Mesenteric fat pad (tissue), 1 donor: ENCODE results near the gene ADIPOQ. TPM values are rescaled to one million over a fixed set of nuclear protein-coding genes. Genes with fewer than 3 reads are reported as not detected.
"Not testable (repeated sequence)": the region's sequence is repeated elsewhere in the genome, so short reads cannot be mapped to it uniquely, and the experiment has no call there.

Experiments
- DNase-seq: peaks from one replicate; pipeline ENCODE4 v3.0.0-alpha.2; 2020; ENCODE audit warnings: low spot score
- total RNA-seq: library from RNA; stranded (reverse); fragmentation: NEBNext Ultra II Directional; extraction: Animal tissue kit (Norgen Biotek cat#: 25700); gene quantifications from one replicate; pipeline ENCODE4 v1.2.1, GENCODE V29; 2021
- donor health status: DM: yes; HTN: yes; CAD: no.

The ADIPOQ gene
- total RNA-seq, 1 donor from 2014 or later: 1,676 TPM

GRCh38 chr3:186826410-186826975 is 16.0 kb upstream of the ADIPOQ start:
- no peak for DNase-seq

- DNase-seq: peak; percentile 94
Measured at GRCh38 chr3:186826976-186827857, 15.3 kb upstream of the ADIPOQ start.

- DNase-seq: no peak
Measured at GRCh38 chr3:186828340-186828739, 14.2 kb upstream of the ADIPOQ start.

- DNase-seq: no peak
Measured at GRCh38 chr3:186831798-186832197, 10.7 kb upstream of the ADIPOQ start.

- DNase-seq: no peak
Measured at GRCh38 chr3:186832276-186832675, 10.2 kb upstream of the ADIPOQ start.

GRCh38 chr3:186839874-186840641 is 2.5 kb upstream of the ADIPOQ start:
- DNase-seq: no peak

- no peak for DNase-seq
Measured at GRCh38 chr3:186841620-186842019, 890 bp upstream of the ADIPOQ start.

GRCh38 chr3:186843039-186843432 is 526 bp downstream of the ADIPOQ start:
- no peak for DNase-seq

- DNase-seq: no peak
Measured at GRCh38 chr3:186844908-186845307, 2.4 kb downstream of the ADIPOQ start.

- DNase-seq: no peak
Measured at GRCh38 chr3:186845756-186846155, 3.2 kb downstream of the ADIPOQ start.

- no peak for DNase-seq
Measured at GRCh38 chr3:186847437-186847836, 4.9 kb downstream of the ADIPOQ start.

GRCh38 chr3:186849374-186849975 is 7.0 kb downstream of the ADIPOQ start:
- DNase-seq: no peak

- not testable (repeated sequence) for DNase-seq
Measured at GRCh38 chr3:186851835-186852234, 9.3 kb downstream of the ADIPOQ start.

GRCh38 chr3:186852994-186853393 is 10.5 kb downstream of the ADIPOQ start:
- no peak for DNase-seq

GRCh38 chr3:186854146-186854545 is 11.6 kb downstream of the ADIPOQ start:
- no peak for DNase-seq

- no peak for DNase-seq
Measured at GRCh38 chr3:186854954-186855353, 12.4 kb downstream of the ADIPOQ start.

- no peak for DNase-seq
Measured at GRCh38 chr3:186857743-186858142, 15.2 kb downstream of the ADIPOQ start.

- DNase-seq: not testable (repeated sequence)
Measured at GRCh38 chr3:186865215-186865853, 22.8 kb downstream of the ADIPOQ start.

GRCh38 chr3:186866095-186866494 is 23.6 kb downstream of the ADIPOQ start:
- not testable (repeated sequence) for DNase-seq

- no peak for DNase-seq
Measured at GRCh38 chr3:186869253-186870100, 27.0 kb downstream of the ADIPOQ start.
